Activated CD4-positive, CD25-positive, alpha-beta regulatory T cell treated with anti-CD3 and anti-CD28 coated beads, Interleukin-2, amount 50 U/mL, for 24 hours (primary cell): ENCODE results near the gene RIMBP2.
"Not testable (repeated sequence)": the region's sequence is repeated elsewhere in the genome, so short reads cannot be mapped to it uniquely, and the experiment has no call there.

Experiments
- ATAC-seq, 2 donors: fragments of 150-1000 bp; cut with Tn5 transposase; one replicate each; pipeline ENCODE4 v1.10.0; 2021; ENCODE audit warnings: mild to moderate bottlenecking in 1 of 2, moderate library complexity in 1 of 2

RIMBP2 gene, protein sequence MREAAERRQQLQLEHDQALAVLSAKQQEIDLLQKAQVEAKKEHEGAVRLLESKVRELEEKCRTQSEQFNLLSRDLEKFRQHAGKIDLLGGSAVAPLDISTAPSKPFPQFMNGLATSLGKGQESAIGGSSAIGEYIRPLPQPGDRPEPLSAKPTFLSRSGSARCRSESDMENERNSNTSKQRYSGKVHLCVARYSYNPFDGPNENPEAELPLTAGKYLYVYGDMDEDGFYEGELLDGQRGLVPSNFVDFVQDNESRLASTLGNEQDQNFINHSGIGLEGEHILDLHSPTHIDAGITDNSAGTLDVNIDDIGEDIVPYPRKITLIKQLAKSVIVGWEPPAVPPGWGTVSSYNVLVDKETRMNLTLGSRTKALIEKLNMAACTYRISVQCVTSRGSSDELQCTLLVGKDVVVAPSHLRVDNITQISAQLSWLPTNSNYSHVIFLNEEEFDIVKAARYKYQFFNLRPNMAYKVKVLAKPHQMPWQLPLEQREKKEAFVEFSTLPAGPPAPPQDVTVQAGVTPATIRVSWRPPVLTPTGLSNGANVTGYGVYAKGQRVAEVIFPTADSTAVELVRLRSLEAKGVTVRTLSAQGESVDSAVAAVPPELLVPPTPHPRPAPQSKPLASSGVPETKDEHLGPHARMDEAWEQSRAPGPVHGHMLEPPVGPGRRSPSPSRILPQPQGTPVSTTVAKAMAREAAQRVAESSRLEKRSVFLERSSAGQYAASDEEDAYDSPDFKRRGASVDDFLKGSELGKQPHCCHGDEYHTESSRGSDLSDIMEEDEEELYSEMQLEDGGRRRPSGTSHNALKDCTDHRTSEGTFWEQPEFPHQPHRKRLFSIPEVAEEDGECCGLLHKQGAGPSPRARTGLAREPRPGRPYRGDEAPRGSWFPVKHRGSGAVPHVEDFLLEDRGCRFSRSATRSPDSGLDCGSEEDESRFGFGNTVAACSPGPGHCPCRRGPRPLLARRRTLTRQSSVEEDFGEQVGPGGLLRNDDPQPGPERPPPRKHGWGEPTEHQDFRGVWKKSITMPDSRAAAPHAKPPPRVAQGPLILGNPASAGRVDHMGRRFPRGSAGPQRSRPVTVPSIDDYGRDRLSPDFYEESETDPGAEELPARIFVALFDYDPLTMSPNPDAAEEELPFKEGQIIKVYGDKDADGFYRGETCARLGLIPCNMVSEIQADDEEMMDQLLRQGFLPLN (N-terminal part only)

DNA sequence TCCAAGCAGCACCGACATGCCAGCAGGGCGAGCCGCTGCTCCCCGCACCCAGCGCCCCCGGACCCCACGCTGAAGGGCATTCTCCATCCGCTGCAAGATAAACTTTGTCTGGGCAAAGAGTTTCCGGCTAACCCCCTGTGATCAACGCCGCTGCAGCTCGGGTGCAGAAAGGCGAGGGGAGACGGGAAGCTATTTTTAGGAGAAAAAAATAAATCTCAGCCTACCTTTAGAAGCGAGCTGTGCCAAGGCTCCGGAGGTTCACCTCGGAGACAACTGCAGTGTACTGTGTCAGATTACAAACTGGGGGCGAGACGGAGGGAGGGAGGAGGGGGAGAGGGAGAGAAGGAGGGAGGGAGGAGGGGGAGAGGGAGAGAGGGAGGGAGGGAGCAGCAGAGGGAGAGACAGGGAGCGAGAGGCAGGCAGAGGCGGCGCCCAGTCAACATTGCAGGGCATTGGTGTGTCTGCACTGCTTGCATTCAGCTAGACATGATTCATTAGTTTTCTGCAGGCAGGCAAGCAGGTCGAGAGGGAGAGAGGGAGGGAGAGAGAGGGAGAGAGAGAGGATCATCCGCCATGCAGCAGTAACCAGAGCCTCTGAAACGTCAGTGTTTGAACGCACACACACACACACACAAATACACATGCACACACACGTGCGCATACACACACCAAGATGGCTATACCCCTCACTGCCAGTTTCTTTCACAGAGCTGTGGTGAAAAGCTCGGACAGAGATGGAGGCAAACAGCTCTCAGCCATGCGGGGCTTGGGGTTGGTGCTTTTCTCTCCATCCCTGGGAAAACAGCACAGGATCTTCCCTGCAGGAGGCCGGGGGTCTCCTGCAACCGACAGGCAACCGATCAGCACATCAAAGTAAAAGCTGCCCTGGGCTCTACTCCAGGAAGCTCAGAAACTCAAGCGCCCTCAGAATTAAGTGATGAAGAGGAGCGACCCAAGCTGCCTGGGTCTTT lies at the start of gene RIMBP2:
Gene RIMBP2 (minus strand): TSS at position 302 of the 971 bp plus-strand sequence. CDS start 237,286 bp downstream, outside the sequence.
- ATAC-seq = no peak

DNA sequence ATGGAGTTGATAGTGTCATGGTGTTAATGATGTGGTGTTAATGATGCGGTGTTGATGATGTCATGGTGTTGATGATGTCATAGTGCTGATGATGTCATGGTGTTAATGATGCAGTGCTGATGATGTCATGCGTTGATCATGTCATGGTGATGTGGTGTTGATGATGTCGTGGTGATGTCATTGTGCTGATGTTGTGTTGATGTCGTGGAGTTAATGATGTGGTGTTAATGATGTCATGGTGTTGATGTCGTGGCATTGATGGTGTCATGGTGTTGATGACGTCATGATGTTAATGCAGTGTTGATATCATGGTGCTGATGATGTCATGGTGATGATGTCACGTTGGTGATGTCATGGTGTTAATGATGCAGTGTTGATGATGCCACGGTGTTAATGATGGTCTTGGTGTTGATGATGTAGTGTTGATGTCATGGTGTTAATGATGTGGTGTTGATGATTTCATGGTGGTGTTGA lies 49.1 kb upstream of the RIMBP2 start:
- ATAC-seq = no peak

DNA sequence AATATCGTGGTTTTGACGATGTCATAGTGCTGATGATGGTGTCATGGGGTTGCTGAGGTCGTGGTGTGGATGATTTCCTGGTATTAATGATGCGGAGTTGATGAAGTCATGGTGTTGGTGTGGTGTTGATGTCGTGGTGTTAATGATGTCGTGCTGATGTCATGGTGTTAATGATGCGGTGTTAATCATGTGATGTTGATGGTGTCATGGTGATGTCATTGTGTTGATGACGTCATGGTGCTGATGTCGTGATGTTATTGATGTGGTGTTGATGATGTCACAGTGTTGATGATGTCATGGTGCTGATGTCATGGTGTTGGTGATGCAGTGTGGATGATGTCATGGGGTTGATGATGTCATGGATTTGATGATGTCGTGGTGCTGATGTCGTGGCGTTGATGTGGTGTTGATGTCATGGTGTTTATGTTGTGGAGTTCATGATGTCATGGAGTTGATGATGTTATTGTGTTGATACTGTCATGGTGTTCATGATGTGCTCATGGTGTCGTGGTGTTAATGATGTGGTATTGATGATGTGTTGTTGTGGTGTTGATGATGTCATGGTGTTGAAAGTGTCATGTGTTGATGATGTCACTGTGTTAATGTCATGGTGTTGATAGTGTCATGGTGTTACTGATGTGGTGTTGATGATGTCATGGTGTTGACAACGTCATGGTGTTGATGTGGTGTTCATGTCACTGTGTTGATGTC lies 48.5 kb upstream of the RIMBP2 start:
- ATAC-seq = no peak

DNA sequence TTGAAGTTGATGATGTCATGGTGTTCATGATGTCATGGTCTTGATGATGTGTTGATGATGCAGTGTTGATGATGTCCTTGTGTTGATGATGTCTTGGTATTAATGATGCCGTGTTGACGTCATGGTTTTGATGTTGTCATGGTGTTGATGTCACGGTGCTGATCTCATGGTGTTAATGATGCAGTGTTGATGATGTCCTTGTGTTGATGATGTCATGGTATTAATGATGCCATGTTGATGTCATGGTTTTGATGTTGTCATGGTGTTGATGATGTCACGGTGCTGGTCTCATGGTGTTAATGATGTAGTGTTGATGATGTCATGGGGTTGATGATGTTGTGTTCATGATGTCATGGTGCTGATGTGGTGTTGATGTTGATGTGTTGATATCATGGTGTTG lies 48.0 kb upstream of the RIMBP2 start:
- no peak for ATAC-seq

DNA sequence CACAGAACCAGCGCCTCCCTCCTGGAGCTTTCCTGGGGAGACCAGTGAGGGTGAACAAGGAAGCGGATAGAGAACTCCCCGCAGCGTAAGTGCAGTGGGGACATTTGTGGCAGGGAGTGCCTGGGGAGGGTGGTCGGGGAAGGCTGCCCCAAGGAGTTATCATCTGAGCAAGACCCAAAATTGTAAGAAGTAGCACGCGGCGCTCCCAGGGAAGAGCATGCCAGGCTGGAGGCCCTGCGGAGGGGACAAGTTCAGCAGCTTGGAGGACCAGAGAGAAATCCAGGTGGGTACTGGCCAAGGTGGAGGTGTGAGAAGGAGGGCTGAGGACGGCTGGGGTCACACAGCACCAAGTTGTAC lies 46.2 kb upstream of the RIMBP2 start:
- no peak for ATAC-seq

DNA sequence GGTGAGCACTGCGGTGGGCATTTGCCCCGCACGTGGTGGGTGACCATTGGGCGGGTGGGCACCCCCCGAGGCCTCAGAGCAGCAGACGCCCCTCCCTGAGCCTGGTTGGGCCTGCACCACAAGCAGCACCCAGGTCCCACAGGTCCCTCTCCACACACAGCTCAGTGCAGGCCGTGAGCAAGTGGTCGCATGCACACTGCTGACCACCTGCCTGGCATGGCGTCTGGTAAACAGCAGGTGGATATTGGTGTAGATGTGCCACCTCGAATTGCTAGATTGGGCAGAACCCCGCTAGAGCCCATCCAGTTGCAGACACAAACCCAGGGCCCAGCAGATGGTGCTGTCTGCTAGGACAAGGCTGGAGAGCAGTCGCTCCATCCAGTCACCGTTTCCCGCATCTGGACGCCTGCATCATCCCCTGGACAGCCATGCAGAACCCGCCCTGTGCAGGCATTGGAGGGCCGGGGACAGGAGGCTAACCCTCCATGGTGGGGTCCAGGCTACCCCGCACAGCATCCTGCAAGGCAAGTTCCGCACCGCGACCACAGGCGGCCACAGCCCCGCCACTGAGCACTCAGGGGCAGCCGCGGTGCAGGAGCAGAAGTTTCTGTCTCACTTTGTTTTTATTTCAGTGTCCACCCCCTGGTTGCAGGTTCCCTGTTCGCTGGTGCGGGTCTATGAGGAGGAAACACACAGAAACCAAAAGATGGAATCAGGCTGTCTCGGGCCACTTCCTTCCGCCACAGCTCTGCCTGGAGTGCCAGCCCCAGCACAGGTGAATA lies 45.6 kb upstream of the RIMBP2 start:
- peak; percentile 59 to 72 for ATAC-seq

DNA sequence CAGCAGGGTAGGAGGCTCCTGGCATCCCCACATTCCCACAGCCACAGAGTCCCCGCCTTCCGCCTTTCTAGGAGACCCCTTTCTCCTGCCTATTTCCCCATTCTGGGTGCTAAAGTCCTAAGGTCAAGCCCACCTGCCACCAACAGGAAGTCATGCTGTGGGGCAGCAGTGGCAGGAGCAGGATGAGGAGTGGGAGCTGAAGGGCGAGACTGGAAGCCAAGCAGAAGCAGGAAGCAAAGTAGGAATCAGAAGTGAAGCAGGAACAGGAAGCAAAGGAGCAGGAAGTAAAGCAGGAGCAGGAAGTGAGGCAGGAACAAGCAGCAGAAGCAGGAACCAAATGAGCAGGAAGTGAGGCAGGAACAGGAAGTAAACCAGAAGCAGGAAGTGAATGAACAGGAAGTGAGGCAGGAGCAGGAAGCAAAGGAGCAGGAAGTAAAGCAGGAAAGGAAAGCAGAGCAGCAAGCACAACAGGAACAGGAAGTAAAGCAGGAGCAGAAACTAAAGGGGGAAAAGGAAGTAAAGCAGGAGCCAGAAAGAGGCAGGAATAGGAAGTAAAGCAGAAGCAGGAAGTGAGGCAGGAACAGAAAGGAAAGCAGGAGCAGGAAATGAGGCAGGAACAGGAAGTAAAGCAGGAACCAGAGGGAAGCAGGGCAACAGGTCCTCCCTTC lies 38.3 kb upstream of the RIMBP2 start:
- ATAC-seq = no peak

DNA sequence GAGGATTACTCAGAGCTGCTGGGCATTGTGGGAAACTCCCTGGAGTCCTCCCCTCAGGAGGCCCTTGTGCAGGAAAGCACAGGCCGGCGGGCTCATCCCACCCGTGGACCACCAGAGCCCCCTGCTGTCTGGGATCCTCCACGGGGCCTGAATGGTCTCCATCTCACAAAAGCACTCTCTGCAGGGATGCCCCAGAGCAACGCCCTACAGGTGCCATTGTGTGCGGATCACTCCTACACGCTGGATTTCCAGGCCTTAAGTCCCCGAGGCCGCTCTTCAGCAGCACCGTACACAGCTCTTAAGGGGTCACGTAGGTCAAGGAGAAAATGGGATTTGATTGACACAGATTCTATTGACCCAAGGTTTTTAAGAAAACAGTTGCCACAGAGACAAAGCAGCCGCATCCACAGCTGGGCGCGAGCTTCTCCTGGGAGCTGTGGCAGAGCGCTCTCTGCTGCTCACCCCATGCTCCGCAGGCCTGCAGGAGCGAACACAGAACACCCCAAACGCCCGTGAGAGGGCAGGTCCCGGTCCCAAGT lies 36.7 kb upstream of the RIMBP2 start:
- ATAC-seq = no peak

DNA sequence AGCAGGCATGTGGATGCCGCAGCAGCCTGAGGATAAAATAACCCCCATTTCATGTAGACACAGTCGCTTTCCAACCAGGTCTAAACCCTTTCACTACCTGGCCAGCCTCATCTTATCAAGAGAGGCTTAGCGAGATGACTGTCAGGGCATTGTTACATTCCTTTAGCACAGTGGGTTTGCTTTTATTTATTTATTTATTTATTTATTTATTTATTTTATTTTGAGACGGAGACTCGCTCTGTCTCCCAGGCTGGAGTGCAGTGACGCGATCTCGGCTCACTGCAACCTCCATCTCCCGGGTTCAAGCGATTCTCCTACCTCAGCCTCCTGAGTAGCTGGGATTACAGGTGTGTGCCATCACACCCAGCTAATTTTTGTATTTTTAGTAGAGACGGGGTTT lies 35.9 kb upstream of the RIMBP2 start:
- not testable (repeated sequence) for ATAC-seq

DNA sequence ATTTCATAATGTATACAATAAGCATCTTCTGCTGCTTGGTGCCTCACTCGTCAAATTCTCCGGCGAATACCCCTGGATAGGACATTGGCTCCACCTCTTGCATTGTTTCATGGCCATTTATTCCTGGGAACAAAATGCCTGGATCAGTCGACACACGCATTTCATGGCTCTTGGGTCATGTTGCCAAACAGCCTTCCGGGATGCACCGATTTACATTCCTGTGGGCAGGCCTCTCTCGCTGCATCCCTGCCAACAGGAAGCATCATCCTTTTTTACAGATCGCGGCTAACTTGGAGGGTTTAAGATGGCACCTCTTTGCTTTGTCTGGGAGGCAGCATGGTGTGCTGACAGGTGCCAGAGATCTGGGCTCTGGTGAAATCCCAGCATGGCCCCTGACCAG lies 32.7 kb upstream of the RIMBP2 start:
- ATAC-seq = no peak

DNA sequence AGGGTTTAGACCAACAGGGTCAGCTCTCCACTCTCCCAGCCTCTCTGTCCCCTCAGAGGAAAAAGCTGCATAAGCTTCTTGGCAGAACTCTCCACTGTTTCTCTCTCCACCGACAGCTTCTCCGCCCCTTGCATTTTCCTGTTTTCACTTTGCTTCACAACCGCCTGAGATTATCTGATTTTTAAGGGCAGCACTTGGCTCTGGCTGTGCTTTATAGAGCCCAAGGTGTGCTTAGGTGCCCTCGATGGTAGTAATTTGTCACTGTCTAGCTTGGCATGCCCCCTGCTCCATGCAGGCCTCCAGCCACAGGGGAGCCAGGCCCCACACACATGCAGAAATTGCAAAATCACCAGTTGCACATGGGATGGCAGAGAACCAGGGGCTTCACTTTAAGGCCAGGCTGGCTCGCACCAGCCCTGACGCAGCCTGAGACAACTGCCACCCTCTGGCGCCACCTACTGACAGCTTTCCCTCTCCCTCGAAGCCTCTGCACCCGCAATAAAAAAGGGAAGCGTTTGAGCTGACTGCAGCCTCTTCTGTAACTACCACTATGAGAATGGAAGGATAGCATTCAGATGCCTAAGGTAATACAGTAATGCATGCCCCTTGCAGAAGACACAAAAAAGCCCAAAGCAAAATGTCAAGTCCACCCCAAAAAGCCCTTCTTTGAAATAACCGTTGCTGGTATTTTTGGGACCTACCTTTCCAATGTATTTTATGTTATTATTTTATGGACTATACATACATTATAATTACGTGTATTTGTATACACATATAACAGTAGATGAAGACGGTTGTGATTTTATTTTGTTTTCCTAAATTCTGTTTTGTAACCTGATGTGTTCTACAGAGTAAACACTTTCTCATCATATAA lies 32.0 kb upstream of the RIMBP2 start:
- ATAC-seq = peak; percentile 58 to 79

DNA sequence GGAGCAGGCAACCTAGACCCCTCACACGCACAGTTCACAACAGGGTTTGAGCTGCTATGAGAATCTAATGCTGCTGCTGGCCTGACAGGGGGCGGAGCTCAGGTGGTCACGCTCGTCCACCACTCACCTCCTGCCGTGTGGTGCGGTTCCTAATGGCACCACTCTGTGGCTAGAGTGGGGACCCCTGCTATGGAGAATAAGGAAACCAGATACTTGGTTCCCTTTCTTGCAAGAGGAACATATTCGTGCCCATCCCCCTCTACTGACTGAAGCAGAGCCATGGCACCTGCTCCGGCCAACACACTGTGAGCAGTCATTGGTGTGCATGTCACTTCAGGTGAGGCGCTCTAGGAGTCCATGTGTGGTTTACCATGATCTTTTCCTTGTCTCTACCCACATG lies 30.4 kb upstream of the RIMBP2 start:
- no peak for ATAC-seq

DNA sequence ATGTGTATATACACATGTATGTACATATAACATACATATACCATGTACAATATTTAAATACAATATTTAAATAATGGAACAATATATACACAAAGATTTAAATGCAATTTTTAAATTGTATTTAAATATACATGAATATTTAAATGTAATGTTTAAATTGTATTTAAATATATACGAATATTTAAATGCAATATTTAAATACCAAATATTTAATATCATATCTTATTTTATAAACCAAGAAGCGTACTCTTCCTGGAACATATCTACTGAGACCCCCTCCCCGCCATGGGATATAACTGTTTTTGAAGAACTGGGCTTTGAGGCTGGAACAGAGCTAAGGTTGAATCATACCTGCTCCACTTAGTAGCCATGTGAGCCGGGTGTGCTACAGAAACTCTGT lies 29.8 kb upstream of the RIMBP2 start:
- ATAC-seq = no peak

DNA sequence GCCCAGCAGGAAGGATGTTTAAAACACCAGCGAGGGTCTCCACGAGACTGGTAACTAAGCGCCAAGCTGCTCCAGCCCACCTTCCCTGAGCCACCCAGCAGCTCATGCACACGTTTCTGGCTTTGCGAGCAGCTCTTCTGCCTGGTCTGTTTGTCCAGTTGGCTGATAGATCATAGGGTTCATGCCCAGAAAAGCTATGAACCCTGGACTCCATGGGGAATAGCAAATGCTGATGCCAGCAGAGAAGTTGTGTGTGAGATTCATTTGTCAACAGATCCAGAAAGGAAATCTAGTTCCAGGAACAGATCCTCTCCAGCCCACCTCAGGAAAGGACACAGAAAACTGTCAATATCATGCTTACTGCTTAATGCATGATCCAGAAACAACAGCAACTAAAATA lies 28.2 kb upstream of the RIMBP2 start:
- no peak for ATAC-seq

DNA sequence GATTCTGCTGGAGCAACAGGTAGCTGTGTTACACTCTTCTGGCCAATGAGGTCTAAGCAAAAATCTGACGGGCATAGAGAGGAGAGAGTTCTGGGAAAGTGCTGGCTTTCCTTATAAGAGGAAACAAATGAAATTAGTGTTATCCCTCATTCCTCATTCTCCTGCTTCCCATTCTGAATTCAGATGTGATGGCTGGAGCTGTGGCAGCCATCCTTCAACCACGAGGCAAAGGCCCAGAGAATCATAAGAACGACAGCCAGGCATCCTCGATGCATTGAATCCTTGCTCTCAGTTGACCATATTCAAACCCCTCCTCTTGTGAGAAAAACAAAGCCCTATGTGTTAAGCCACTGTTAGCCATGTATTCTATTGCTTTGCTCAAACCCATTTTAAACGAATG lies 27.5 kb upstream of the RIMBP2 start:
- ATAC-seq = no peak

DNA sequence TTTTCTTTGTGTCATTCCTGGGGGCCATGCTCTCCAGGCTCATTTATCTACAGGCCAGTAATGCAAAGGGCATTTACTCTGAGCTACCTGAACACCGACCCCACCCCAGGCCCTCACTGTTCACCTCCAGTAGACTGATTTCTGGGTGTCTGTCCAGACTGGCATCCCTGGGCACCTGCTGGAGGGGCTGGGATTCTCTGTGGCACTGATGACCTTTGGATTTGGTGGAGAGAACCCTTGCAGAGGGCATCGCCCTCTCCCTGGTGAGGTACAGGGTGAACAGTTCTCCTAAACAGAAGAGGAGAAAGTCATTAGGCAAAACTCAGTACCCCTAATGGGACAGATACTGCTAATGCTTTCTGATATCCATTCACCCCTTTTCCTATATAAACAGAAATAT lies 27.1 kb upstream of the RIMBP2 start:
- no peak for ATAC-seq

DNA sequence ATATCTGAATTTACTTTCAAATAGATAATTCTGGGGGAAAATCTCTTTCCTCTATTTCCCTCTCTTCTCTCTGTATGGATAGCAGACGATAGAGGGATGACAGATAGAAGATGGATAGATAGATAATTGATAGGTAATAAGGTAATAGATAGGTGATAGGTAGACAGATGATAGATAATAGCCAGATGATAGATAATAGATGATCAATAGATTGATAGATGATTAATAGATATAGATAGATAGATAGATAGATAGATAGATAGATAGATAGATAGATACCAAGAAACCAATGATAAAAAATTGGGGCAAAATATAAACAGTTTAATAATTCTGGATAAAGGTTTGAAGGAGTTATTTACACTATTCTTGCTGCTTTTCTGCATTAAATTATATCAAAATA lies 26.6 kb upstream of the RIMBP2 start:
- no peak for ATAC-seq

DNA sequence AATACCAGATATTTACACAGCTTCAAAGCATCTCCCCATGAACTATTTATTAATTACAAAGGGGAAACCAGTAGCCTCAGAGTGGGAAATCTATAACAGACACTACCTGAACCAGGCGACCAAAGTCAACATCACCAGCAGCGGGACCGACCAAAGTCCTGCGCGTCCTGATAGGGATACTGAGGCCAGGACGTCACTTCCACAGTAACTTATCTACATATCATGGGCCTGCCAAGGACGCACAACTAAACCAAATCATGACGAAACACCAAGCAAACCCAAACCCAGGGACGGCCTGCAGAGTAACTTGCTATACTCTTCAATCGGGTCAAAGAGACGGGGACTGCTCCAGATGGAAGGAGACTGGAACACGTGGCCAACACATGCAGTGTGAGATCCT lies 26.0 kb upstream of the RIMBP2 start:
- no peak for ATAC-seq

DNA sequence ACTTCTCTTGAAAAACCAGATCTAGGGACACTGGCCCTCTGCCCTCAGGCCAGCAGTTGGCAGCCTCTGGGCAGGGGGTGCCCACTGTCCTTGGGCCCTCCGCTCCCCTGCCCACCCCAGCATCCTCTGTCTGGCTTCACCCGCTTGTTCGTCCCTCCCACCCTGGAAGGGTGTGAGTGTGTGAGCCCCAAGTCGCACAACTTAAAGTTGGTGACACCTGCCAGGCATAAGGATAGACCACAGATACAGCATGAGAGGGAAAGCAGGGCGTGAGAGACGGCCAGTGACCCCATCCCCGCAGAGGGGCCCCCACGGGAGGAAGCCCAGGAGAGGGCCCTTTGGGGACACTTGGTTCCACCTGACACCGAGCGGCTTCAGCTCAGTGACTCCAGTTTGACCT lies 23.5 kb upstream of the RIMBP2 start:
- ATAC-seq = no peak
